BE2C (cell line): ENCODE measurements around the gene EXOC6B.

Source experiments
- DNase-seq: peaks from one replicate; pipeline ENCODE4 v3.0.0-alpha.2; 2020
- H3K27me3 ChIP-seq: fragments of 250-450 bp; sonication (Bioruptor Pico); 2 replicates; pipeline ENCODE4 v1.5.1; 2020; ENCODE audit warnings: mild to moderate bottlenecking
- H3K36me3 ChIP-seq: fragments of 250-450 bp; sonication (Bioruptor Pico); 2 replicates; pipeline ENCODE4 v1.5.1; 2020; ENCODE audit warnings: mild to moderate bottlenecking
- H3K4me1 ChIP-seq: fragments of 250-450 bp; sonication (Bioruptor Pico); 2 replicates; pipeline ENCODE4 v1.5.1; 2020
- H3K4me3 ChIP-seq: 2 replicates; pipeline ENCODE4 v1.5.1; 2011; ENCODE audit warnings: low read depth, low read length
- H3K9me3 ChIP-seq: fragments of 250-450 bp; sonication (Bioruptor Pico); 2 replicates; pipeline ENCODE4 v1.5.1; 2020
- CTCF ChIP-seq: IDR thresholded peaks from 2 replicates; pipeline ENCODE4 v1.5.1; 2012; ENCODE audit warnings: mild to moderate bottlenecking, low read depth, low read length

The EXOC6B gene

GRCh38 chr2:72781480-72781879 lies 44.4 kb downstream of the EXOC6B start:
- H3K9me3 ChIP-seq: no peaks in the 10 kb centered on the region
- no peak for TF ChIP-seq CTCF

GRCh38 chr2:72780477-72780876 lies 45.4 kb downstream of the EXOC6B start:
- Histone ChIP-seq H3K36me3 (no peaks in the 10 kb centered on the region), H3K4me3 (no peak overlapping the region), H3K9me3 (no peaks in the 10 kb centered on the region), H3K4me1 (no peaks in the 10 kb centered on the region), H3K27me3 (no peaks in the 10 kb centered on the region)
- no peak for DNase-seq
- TF ChIP-seq CTCF: no peak

More at GRCh38 chr2:72781480-72781879, 44.4 kb downstream of the EXOC6B start:
- H3K36me3 ChIP-seq: no peaks in the 10 kb centered on the region
- no peaks in the 10 kb centered on the region for H3K4me1 ChIP-seq
- H3K27me3 ChIP-seq: no peaks in the 10 kb centered on the region
- H3K4me3 ChIP-seq: no peak overlapping the region
- no peak for DNase-seq

GRCh38 chr2:72779495-72779894 lies 46.3 kb downstream of the EXOC6B start:
- Histone ChIP-seq H3K36me3 (no peaks in the 10 kb centered on the region), H3K27me3 (no peaks in the 10 kb centered on the region), H3K4me1 (no peaks in the 10 kb centered on the region), H3K9me3 (no peaks in the 10 kb centered on the region), H3K4me3 (no peak overlapping the region)
- TF ChIP-seq CTCF: no peak
- no peak for DNase-seq

- no peaks in the 10 kb centered on the region for H3K36me3 ChIP-seq
- DNase-seq: no peak
- no peaks in the 10 kb centered on the region for H3K27me3 ChIP-seq
- no peak overlapping the region for H3K4me3 ChIP-seq
- TF ChIP-seq CTCF: no peak
- H3K9me3 ChIP-seq: no peaks in the 10 kb centered on the region
- H3K4me1 ChIP-seq: no peaks in the 10 kb centered on the region
These were observed 47.4 kb downstream of the EXOC6B start for GRCh38 chr2:72778410-72778809.

- peak; percentile 60 for TF ChIP-seq CTCF
- no peaks in the 10 kb centered on the region for H3K4me1 ChIP-seq
- no peaks in the 10 kb centered on the region for H3K9me3 ChIP-seq
- no peaks in the 10 kb centered on the region for H3K36me3 ChIP-seq
- peak; percentile 46 for DNase-seq
- H3K27me3 ChIP-seq: no peaks in the 10 kb centered on the region
- H3K4me3 ChIP-seq: no peak overlapping the region
These were observed 54.9 kb downstream of the EXOC6B start for GRCh38 chr2:72770879-72771461.

- Histone ChIP-seq H3K4me3 (no peak overlapping the region), H3K36me3 (no peaks in the 10 kb centered on the region), H3K4me1 (no peaks in the 10 kb centered on the region), H3K27me3 (no peaks in the 10 kb centered on the region), H3K9me3 (no peaks in the 10 kb centered on the region)
- TF ChIP-seq CTCF: no peak
- no peak for DNase-seq
These were observed 59.7 kb downstream of the EXOC6B start for GRCh38 chr2:72765997-72766609.
